ENCODE data around the gene GRM7.

- TF ChIP-seq CTCF (IDR thresholded peaks at IDR 0.05; ENCODE audit: insufficient read depth, low read length) (no peak), POLR2AphosphoS5 (IDR thresholded peaks at IDR 0.05; ENCODE audit: low read depth) (no peak)
These were observed 533.2 kb downstream of the GRM7 start for GRCh38 chr3:7393944-7394605.

Data from HL-60 (cell line).